Suprapubic skin (tissue), 4 donors: ENCODE measurements around the gene CREB3L4.

Experiments used
- EP300 ChIP-seq: sonication (generic); formaldehyde crosslinking; IDR thresholded peaks from one replicate; pipeline ENCODE4 v1.6.1; 2017; ENCODE audit warnings: antibody characterized with exemption
- POLR2A ChIP-seq, 2 donors: fragments of 450-650 bp; IDR thresholded peaks; one replicate each; pipeline ENCODE4 v1.6.1; 2017; ENCODE audit warnings: antibody characterized with exemption in 2 of 2, mild to moderate bottlenecking in 2 of 2, moderate library complexity in 2 of 2
- POLR2AphosphoS5 ChIP-seq, 3 donors: sonication (generic); formaldehyde crosslinking; IDR thresholded peaks; one replicate each; pipeline ENCODE4 v1.6.1; 2017; ENCODE audit warnings: antibody characterized with exemption in 3 of 3
- TF ChIP-seq, protein P1 (sequence below), 2 donors: fragments of 200-600 bp in 1 of 2; fragments of 450-650 bp in 1 of 2; sonication (generic) in 1 of 2; IDR thresholded peaks; one replicate each; pipeline ENCODE4 v1.5.1; 2016 to 2019; ENCODE audit warnings: antibody characterized with exemption in 2 of 2, mild to moderate bottlenecking in 1 of 2, moderate library complexity in 1 of 2

DNA sequence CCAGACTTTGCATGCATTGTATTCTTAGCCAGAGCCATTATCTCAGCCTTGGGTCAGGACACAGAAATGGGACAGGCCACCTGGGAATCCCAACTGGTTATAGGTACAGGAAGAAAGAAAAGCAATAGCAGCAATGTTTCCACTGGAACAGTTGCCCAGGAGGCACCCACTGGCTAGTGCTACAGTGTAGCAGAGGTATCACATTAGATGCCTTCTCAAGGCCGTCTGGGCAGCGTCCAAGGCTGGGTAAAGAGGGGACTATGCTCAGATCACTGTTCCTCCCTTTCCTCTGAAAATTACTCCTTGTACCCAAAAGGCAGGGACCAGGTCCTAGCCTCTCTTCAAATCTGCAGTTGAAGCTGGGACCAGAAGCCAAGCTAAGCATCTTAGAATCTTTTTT, 2.6 kb downstream of the CREB3L4 start:
- TF ChIP-seq, protein P1, sequence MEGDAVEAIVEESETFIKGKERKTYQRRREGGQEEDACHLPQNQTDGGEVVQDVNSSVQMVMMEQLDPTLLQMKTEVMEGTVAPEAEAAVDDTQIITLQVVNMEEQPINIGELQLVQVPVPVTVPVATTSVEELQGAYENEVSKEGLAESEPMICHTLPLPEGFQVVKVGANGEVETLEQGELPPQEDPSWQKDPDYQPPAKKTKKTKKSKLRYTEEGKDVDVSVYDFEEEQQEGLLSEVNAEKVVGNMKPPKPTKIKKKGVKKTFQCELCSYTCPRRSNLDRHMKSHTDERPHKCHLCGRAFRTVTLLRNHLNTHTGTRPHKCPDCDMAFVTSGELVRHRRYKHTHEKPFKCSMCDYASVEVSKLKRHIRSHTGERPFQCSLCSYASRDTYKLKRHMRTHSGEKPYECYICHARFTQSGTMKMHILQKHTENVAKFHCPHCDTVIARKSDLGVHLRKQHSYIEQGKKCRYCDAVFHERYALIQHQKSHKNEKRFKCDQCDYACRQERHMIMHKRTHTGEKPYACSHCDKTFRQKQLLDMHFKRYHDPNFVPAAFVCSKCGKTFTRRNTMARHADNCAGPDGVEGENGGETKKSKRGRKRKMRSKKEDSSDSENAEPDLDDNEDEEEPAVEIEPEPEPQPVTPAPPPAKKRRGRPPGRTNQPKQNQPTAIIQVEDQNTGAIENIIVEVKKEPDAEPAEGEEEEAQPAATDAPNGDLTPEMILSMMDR (IDR thresholded peaks at IDR 0.05): no peak
- TF ChIP-seq POLR2A (IDR thresholded peaks at IDR 0.05) (no peak), EP300 (no peak), POLR2AphosphoS5 (IDR thresholded peaks at IDR 0.05) (no peak)
